Measurements from ENCODE around the gene ADAMTS12.

GRCh38 chr5:33721491-33722200 is 170.1 kb downstream of the ADAMTS12 start:
- TF ChIP-seq, protein P1, sequence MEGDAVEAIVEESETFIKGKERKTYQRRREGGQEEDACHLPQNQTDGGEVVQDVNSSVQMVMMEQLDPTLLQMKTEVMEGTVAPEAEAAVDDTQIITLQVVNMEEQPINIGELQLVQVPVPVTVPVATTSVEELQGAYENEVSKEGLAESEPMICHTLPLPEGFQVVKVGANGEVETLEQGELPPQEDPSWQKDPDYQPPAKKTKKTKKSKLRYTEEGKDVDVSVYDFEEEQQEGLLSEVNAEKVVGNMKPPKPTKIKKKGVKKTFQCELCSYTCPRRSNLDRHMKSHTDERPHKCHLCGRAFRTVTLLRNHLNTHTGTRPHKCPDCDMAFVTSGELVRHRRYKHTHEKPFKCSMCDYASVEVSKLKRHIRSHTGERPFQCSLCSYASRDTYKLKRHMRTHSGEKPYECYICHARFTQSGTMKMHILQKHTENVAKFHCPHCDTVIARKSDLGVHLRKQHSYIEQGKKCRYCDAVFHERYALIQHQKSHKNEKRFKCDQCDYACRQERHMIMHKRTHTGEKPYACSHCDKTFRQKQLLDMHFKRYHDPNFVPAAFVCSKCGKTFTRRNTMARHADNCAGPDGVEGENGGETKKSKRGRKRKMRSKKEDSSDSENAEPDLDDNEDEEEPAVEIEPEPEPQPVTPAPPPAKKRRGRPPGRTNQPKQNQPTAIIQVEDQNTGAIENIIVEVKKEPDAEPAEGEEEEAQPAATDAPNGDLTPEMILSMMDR (conservative IDR thresholded peaks at IDR 0.05 in 1 of 2, IDR thresholded peaks at IDR 0.05 in 1 of 2; ENCODE audit: low read depth in 1 of 2, low read length in 2 of 2) = no peak
- no peak for TF ChIP-seq EZH2 (IDR thresholded peaks at IDR 0.05; ENCODE audit: low read length, missing control alignments)
